CD4-positive, alpha-beta T cell (primary cell): ENCODE results near the gene PCED1B. TPM values are rescaled to one million over a fixed set of nuclear protein-coding genes. Genes with fewer than 3 reads are reported as not detected.

Source experiments
- ATAC-seq: fragments of 200-7000 bp; cut with Tn5 transposase; one replicate; pipeline ENCODE4 v1.10.0; 2022; ENCODE audit warnings: mild to moderate bottlenecking; ENCODE audit not compliant: poor library complexity
- CTCF ChIA-PET: fragments of 350-600 bp; sonication (Branson Sonifier 250); formaldehyde crosslinking; loops from one replicate; lab custom pipeline; 2021; ENCODE audit warnings: antibody characterized with exemption, inconsistent platforms; lab: Charles Lee
- POLR2A ChIA-PET: fragments of 350-600 bp; sonication (Branson Sonifier 250); formaldehyde crosslinking; loops from one replicate; lab custom pipeline; 2021; ENCODE audit warnings: antibody characterized with exemption, inconsistent platforms; lab: Charles Lee
- DNase-seq, 14 experiments: peaks; one replicate each; pipeline ENCODE4 v3.0.0-alpha.2; 2013 to 2020; ENCODE audit warnings: mixed read lengths in 2 of 14
- H3K27ac ChIP-seq, 2 donors: one replicate each; pipeline versions ENCODE4 v1.5.1 to v1.7.0; 2013; ENCODE audit warnings: low read length in 2 of 2, low read depth in 1 of 2, mild to moderate bottlenecking in 1 of 2
- H3K27me3 ChIP-seq, 2 experiments: 1 replicate in 1 of 2; 2 replicates in 1 of 2; pipeline versions ENCODE4 v1.6.1 to v1.7.0; 2013; ENCODE audit warnings: low read length in 2 of 2, control low read depth in 1 of 2, mild to moderate bottlenecking in 1 of 2, moderate library complexity in 1 of 2; ENCODE audit not compliant: insufficient read depth in 2 of 2, control insufficient read depth in 1 of 2
- H3K36me3 ChIP-seq: one replicate; pipeline ENCODE4 v1.6.1; 2013; ENCODE audit warnings: low read length, control low read depth; ENCODE audit not compliant: insufficient read depth
- H3K4me1 ChIP-seq: one replicate; pipeline ENCODE4 v1.6.1; 2013; ENCODE audit warnings: low read length, control low read depth; ENCODE audit not compliant: insufficient read depth
- H3K4me3 ChIP-seq: one replicate; pipeline ENCODE4 v1.5.1; 2013; ENCODE audit warnings: mild to moderate bottlenecking, low read length, moderate library complexity
- H3K9me3 ChIP-seq, 2 experiments: 1 replicate in 1 of 2; 2 replicates in 1 of 2; pipeline versions ENCODE4 v1.6.1 to v1.7.0; 2013; ENCODE audit warnings: low read length in 2 of 2, mild to moderate bottlenecking in 2 of 2, control low read depth in 1 of 2, moderate library complexity in 1 of 2; ENCODE audit not compliant: control insufficient read depth in 1 of 2, insufficient read depth in 1 of 2
- H3K27ac Mint-ChIP-seq: one replicate; pipeline ENCODE4 v1.8.0; 2020; ENCODE audit warnings: mixed read lengths
- H3K27me3 Mint-ChIP-seq: one replicate; pipeline ENCODE4 v1.8.0; 2021; ENCODE audit warnings: mixed read lengths
- H3K36me3 Mint-ChIP-seq: one replicate; pipeline ENCODE4 v1.8.0; 2021; ENCODE audit warnings: low read depth, mixed read lengths
- H3K4me1 Mint-ChIP-seq: one replicate; pipeline ENCODE4 v1.8.0; 2021; ENCODE audit warnings: low read depth, mixed read lengths
- H3K4me3 Mint-ChIP-seq: one replicate; pipeline ENCODE4 v1.8.0; 2020; ENCODE audit warnings: mild to moderate bottlenecking, mixed read lengths
- H3K9me3 Mint-ChIP-seq: one replicate; pipeline ENCODE4 v1.8.0; 2020; ENCODE audit warnings: mixed read lengths
- intact Hi-C, 2 experiments: fragments of 100-400 bp; cut with DNase I in 1 of 2; cut with micrococcal nuclease in 1 of 2; formaldehyde crosslinking; loops; one replicate each; pipeline versions ENCODE4 v1.15.1 to v1.9.0; 2023 to 2025; cut with DNase I, micrococcal nuclease
- total RNA-seq, 174 experiments: library from RNA in 2 of 174; stranded (reverse) in 2 of 174; gene quantifications; one replicate each; pipeline ENCODE4 v1.2.3 and lab custom pipeline; 2021 to 2026
- TF ChIP-seq, protein P1 (sequence below): fragments of 200-600 bp; IDR thresholded peaks from one replicate; pipeline ENCODE4 v1.8.0; 2022; ENCODE audit warnings: antibody characterized with exemption, mild to moderate bottlenecking

The PCED1B gene
- total RNA-seq, 2 experiments from 2014 or later = 18.7 to 20.0 TPM

DNA sequence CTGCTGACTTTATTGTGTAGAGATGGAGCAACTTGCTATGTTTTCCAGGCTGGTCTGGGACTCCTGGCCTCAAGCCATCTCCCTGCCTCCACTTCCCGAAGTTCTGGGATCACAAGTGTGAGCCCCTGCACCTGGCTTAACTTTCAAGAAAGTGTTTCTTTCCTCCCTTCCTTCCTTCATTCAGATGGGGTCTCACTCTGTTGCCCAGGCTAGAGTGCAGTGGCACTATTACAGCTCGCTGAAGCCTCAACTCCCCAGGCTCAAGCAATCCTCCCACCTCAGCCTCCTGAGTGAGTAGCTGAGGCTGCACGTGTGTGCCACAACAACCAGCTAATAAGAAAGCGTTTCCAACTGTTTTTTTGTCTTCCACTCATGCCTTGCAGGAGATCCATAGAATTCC lies 186.0 kb downstream of the PCED1B start:
- H3K9me3 Mint-ChIP-seq = peaks cover 5% of the 10 kb centered on the region
- H3K27ac ChIP-seq = no peak overlapping the region
- POLR2A ChIA-PET = interaction anchor here (1.4 kb wide), 1 partner anchor 11 kb away, joined by 6 read pairs; no protein-coding TSS in a partner anchor
- H3K36me3 ChIP-seq = no peaks in the 10 kb centered on the region
- peaks cover 39% of the 10 kb centered on the region for H3K4me1 Mint-ChIP-seq
- no peak overlapping the region for H3K4me3 ChIP-seq
- H3K27ac Mint-ChIP-seq = no peak overlapping the region
- CTCF ChIA-PET = no interaction called here
- H3K9me3 ChIP-seq = no peaks in the 10 kb centered on the region
- no peaks in the 10 kb centered on the region for H3K27me3 ChIP-seq
- no peak overlapping the region for H3K4me3 Mint-ChIP-seq
- H3K36me3 Mint-ChIP-seq = no peaks in the 10 kb centered on the region
- ATAC-seq (no peak), DNase-seq (no peak)
- intact Hi-C loops = no loop called here
- peaks cover 26% of the 10 kb centered on the region for H3K4me1 ChIP-seq
- TF ChIP-seq, protein P1, sequence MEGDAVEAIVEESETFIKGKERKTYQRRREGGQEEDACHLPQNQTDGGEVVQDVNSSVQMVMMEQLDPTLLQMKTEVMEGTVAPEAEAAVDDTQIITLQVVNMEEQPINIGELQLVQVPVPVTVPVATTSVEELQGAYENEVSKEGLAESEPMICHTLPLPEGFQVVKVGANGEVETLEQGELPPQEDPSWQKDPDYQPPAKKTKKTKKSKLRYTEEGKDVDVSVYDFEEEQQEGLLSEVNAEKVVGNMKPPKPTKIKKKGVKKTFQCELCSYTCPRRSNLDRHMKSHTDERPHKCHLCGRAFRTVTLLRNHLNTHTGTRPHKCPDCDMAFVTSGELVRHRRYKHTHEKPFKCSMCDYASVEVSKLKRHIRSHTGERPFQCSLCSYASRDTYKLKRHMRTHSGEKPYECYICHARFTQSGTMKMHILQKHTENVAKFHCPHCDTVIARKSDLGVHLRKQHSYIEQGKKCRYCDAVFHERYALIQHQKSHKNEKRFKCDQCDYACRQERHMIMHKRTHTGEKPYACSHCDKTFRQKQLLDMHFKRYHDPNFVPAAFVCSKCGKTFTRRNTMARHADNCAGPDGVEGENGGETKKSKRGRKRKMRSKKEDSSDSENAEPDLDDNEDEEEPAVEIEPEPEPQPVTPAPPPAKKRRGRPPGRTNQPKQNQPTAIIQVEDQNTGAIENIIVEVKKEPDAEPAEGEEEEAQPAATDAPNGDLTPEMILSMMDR = no peak
- H3K27me3 Mint-ChIP-seq = no peaks in the 10 kb centered on the region

DNA sequence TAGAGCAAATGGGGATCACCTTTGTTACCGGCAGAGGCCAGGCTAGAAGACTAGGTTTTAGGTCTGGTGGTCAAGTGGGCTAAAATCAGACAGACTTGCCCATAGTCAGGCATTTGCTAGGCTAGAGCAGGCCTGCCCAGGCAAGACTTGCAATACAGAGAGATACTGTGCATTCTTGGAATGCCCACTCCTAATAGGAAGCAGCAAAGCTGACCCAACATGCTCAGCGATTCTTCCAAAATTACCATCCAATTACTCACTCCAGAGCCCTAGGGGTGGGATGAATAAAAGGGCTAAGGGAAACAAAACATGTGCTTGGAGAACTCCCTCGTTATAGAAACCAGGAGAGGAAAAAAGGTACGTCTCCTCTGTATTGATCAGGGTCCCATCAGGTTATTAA lies 188.2 kb downstream of the PCED1B start:
- no peak overlapping the region for H3K4me3 Mint-ChIP-seq
- no peak overlapping the region for H3K27ac ChIP-seq
- intact Hi-C loops = no loop called here
- H3K4me3 ChIP-seq = no peak overlapping the region
- H3K4me1 Mint-ChIP-seq = peaks cover 56% of the 10 kb centered on the region
- ChIA-PET POLR2A (interaction anchor here (1.0 to 2.8 kb wide), 3 partner anchors 9 to 53 kb away, joined by 3 to 9 read pairs (median 5); no protein-coding TSS in a partner anchor), CTCF (no interaction called here)
- no peaks in the 10 kb centered on the region for H3K36me3 ChIP-seq
- no peak overlapping the region for H3K27ac Mint-ChIP-seq
- H3K36me3 Mint-ChIP-seq = no peaks in the 10 kb centered on the region
- TF ChIP-seq, protein P1 = no peak
- DNase-seq (no peak), ATAC-seq (no peak)
- H3K9me3 Mint-ChIP-seq = peaks cover 5% of the 10 kb centered on the region
- H3K27me3 Mint-ChIP-seq = no peaks in the 10 kb centered on the region
- no peaks in the 10 kb centered on the region for H3K27me3 ChIP-seq
- H3K9me3 ChIP-seq = no peaks in the 10 kb centered on the region
- peaks cover 38% of the 10 kb centered on the region for H3K4me1 ChIP-seq

DNA sequence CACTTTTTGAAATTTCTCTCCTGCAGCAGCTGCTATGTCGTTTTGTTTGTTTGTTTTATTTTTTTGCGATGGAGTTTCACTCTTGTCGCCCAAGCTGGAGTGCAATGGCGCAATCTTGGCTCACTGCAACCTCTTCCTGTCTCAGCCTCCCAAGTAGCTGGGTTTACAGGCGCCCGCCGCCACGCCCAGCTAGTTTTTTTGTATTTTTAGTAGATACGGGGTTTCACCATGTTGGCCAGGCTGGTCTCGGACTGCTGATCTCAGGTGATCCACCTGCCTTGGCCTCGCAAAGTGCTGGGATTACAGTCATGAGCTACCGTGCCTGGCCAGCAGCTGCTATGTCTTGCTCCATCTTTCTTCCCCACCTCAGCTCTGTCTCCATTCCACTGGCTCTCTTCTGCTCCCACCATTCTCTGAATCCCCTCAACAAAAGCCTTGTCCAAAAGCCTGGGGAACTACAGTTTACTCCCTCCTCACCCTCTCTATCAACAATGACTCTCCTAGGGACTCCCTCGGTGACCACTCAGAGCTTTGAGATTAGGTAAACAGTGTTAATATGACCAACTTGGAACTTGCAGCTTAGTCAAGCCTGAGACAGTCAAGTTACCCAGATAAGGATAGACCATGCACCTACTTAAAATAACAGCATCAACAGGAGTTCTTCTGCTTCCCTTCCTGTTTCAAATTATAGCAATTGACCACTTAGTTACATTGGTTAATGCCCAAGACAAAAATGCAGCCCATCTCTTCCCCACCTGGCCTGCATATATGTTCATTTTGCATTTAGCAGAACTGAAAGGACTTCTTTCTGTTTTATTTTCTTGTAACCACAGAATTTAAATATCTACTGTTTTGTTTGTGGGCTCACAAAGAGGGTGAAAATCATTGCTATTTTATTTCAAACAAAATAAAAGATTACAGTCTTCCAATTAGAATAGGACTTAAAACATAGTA lies 189.4 kb downstream of the PCED1B start:
- ChIA-PET POLR2A (interaction anchor here (0.9 to 2.8 kb wide), 3 partner anchors 8 to 55 kb away, joined by 4 to 9 read pairs (median 5); no protein-coding TSS in a partner anchor), CTCF (no interaction called here)
- no peaks in the 10 kb centered on the region for H3K27me3 ChIP-seq
- ATAC-seq (no peak), DNase-seq (no peak)
- intact Hi-C loops = no loop called here
- H3K36me3 ChIP-seq = no peaks in the 10 kb centered on the region
- peaks cover 42% of the 10 kb centered on the region for H3K4me1 ChIP-seq
- Mint-ChIP-seq H3K9me3 (peaks cover 5% of the 10 kb centered on the region), H3K27me3 (no peaks in the 10 kb centered on the region), H3K4me3 (no peak overlapping the region), H3K4me1 (peaks cover 68% of the 10 kb centered on the region), H3K36me3 (no peaks in the 10 kb centered on the region), H3K27ac (no peak overlapping the region)
- H3K27ac ChIP-seq = no peak overlapping the region
- TF ChIP-seq, protein P1 = no peak
- no peaks in the 10 kb centered on the region for H3K9me3 ChIP-seq
- no peak overlapping the region for H3K4me3 ChIP-seq
